H9 (cell line): ENCODE measurements around the gene CYTH3. TPM values are rescaled to one million over a fixed set of nuclear protein-coding genes. Genes with fewer than 3 reads are reported as not detected.
A peak's percentile ranks its signal among the peaks of the same experiment; 100 is the strongest.

Experiments
- DNase-seq: peaks from one replicate; pipeline ENCODE4 v3.0.0-alpha.2; 2017
- H2AFZ ChIP-seq: one replicate; pipeline ENCODE4 v1.6.1; 2013; ENCODE audit warnings: mild to moderate bottlenecking, low read length, control low read depth, moderate library complexity
- H2AK5ac ChIP-seq: 2 replicates; pipeline ENCODE4 v1.6.1; 2013; ENCODE audit warnings: low read length, control low read depth, mixed read lengths; ENCODE audit not compliant: insufficient read length
- H2BK120ac ChIP-seq: one replicate; pipeline ENCODE4 v1.6.1; 2013; ENCODE audit warnings: low read depth, mild to moderate bottlenecking, low read length, control low read depth, inconsistent platforms; ENCODE audit not compliant: poor library complexity, severe bottlenecking
- H2BK12ac ChIP-seq: 2 replicates; pipeline ENCODE4 v1.6.1; 2013; ENCODE audit warnings: low read length, control low read depth, mixed read lengths, low read depth; ENCODE audit not compliant: insufficient read length
- H2BK15ac ChIP-seq: 2 replicates; pipeline ENCODE4 v1.6.1; 2013; ENCODE audit warnings: low read depth, low read length, control low read depth
- H2BK20ac ChIP-seq: one replicate; pipeline ENCODE4 v1.6.1; 2013; ENCODE audit warnings: low read depth, mild to moderate bottlenecking, low read length, control low read depth, inconsistent platforms; ENCODE audit not compliant: poor library complexity, severe bottlenecking
- H2BK5ac ChIP-seq: 2 replicates; pipeline ENCODE4 v1.6.1; 2013; ENCODE audit warnings: low read length, control low read depth, mixed read lengths; ENCODE audit not compliant: insufficient read length
- H3K14ac ChIP-seq: 2 replicates; pipeline ENCODE4 v1.6.1; 2013; ENCODE audit warnings: low read length, control low read depth; ENCODE audit not compliant: insufficient read depth
- H3K18ac ChIP-seq: 2 replicates; pipeline ENCODE4 v1.6.1; 2013; ENCODE audit warnings: low read depth, mild to moderate bottlenecking, mixed read lengths, low read length, control low read depth; ENCODE audit not compliant: insufficient read length
- H3K23ac ChIP-seq: 2 replicates; pipeline ENCODE4 v1.6.1; 2013; ENCODE audit warnings: low read length, control low read depth, mixed read lengths, low read depth; ENCODE audit not compliant: insufficient read length
- H3K23me2 ChIP-seq: 2 replicates; pipeline ENCODE4 v1.6.1; 2013; ENCODE audit warnings: low read depth, mild to moderate bottlenecking, mixed read lengths, low read length, control low read depth; ENCODE audit not compliant: insufficient read length, poor library complexity, severe bottlenecking
- H3K27ac ChIP-seq: 2 replicates; pipeline ENCODE4 v1.5.1; 2013; ENCODE audit warnings: low read length, control low read depth, mixed read lengths, low read depth; ENCODE audit not compliant: insufficient read length
- H3K27me3 ChIP-seq: 2 replicates; pipeline ENCODE4 v1.6.1; 2013; ENCODE audit warnings: low read length, control low read depth, inconsistent platforms; ENCODE audit not compliant: insufficient read depth
- H3K4ac ChIP-seq: 2 replicates; pipeline ENCODE4 v1.6.1; 2013; ENCODE audit warnings: low read depth, mild to moderate bottlenecking, control low read depth, inconsistent platforms, low read length, moderate library complexity
- H3K4me1 ChIP-seq: 2 replicates; pipeline ENCODE4 v1.6.1; 2013; ENCODE audit warnings: low read length, control low read depth, inconsistent platforms; ENCODE audit not compliant: insufficient read depth
- H3K4me2 ChIP-seq: 2 replicates; pipeline ENCODE4 v1.6.1; 2013; ENCODE audit warnings: low read length, control low read depth, mixed read lengths; ENCODE audit not compliant: insufficient read length, insufficient read depth
- H3K56ac ChIP-seq: 2 replicates; pipeline ENCODE4 v1.6.1; 2013; ENCODE audit warnings: low read depth, mild to moderate bottlenecking, mixed read lengths, low read length, control low read depth; ENCODE audit not compliant: insufficient read length
- H3K79me1 ChIP-seq: 2 replicates; pipeline ENCODE4 v1.6.1; 2013; ENCODE audit warnings: low read depth, mild to moderate bottlenecking, moderate library complexity, low read length, control low read depth, inconsistent platforms; ENCODE audit not compliant: insufficient read depth, poor library complexity, severe bottlenecking
- H3K79me2 ChIP-seq: 2 replicates; pipeline ENCODE4 v1.6.1; 2013; ENCODE audit warnings: low read length, control low read depth, inconsistent platforms; ENCODE audit not compliant: insufficient read depth
- H3K9ac ChIP-seq: 2 replicates; pipeline ENCODE4 v1.6.1; 2013; ENCODE audit warnings: low read length, control low read depth, mixed read lengths; ENCODE audit not compliant: insufficient read length; ENCODE audit errors: extremely low read depth
- H3K9me3 ChIP-seq: one replicate; pipeline ENCODE4 v1.6.1; 2013; ENCODE audit warnings: low read depth, low read length, inconsistent platforms; ENCODE audit not compliant: control insufficient read depth
- H3T11ph ChIP-seq: one replicate; pipeline ENCODE4 v1.6.1; 2013; ENCODE audit warnings: mild to moderate bottlenecking, low read length, control low read depth, inconsistent platforms
- H4K20me1 ChIP-seq: one replicate; pipeline ENCODE4 v1.6.1; 2013; ENCODE audit not compliant: control insufficient read depth, insufficient read length, insufficient read depth
- H4K5ac ChIP-seq: 2 replicates; pipeline ENCODE4 v1.6.1; 2013; ENCODE audit warnings: low read depth, mild to moderate bottlenecking, mixed read lengths, low read length, control low read depth; ENCODE audit not compliant: insufficient read length
- H4K8ac ChIP-seq: replicated peaks from 2 replicates; pipeline ENCODE4 v1.6.1; 2013; ENCODE audit warnings: low read length, control low read depth, mixed read lengths, low read depth; ENCODE audit not compliant: insufficient read length
- H4K91ac ChIP-seq: 2 replicates; pipeline ENCODE4 v1.6.1; 2013; ENCODE audit warnings: low read depth, mild to moderate bottlenecking, moderate library complexity, mixed read lengths, low read length, control low read depth; ENCODE audit not compliant: insufficient read length
- H3K27ac Mint-ChIP-seq, 3 experiments: 2 replicates in 2 of 3; 3 replicates in 1 of 3; pipeline ENCODE4 v1.8.0; 2020 to 2021; ENCODE audit warnings: mixed read lengths in 3 of 3, mild to moderate bottlenecking in 1 of 3, moderate library complexity in 1 of 3
- H3K27me3 Mint-ChIP-seq: 2 replicates; pipeline ENCODE4 v1.8.0; 2021; ENCODE audit warnings: low read depth, mild to moderate bottlenecking, moderate library complexity, mixed read lengths
- H3K36me3 Mint-ChIP-seq, 3 experiments: 2 replicates in 2 of 3; 3 replicates in 1 of 3; pipeline ENCODE4 v1.8.0; 2020 to 2021; ENCODE audit warnings: low read depth in 3 of 3, mixed read lengths in 3 of 3; ENCODE audit not compliant: insufficient read depth in 1 of 3
- H3K4me1 Mint-ChIP-seq, 2 experiments: 2 replicates each; pipeline ENCODE4 v1.8.0; 2020; ENCODE audit warnings: mixed read lengths in 2 of 2
- H3K4me3 Mint-ChIP-seq, 2 experiments: 2 replicates in 1 of 2; 3 replicates in 1 of 2; pipeline ENCODE4 v1.8.0; 2020 to 2021; ENCODE audit warnings: mild to moderate bottlenecking in 2 of 2, mixed read lengths in 2 of 2, moderate library complexity in 1 of 2
- H3K9me3 Mint-ChIP-seq, 2 experiments: 2 replicates in 1 of 2; 3 replicates in 1 of 2; pipeline ENCODE4 v1.8.0; 2020; ENCODE audit warnings: mild to moderate bottlenecking in 2 of 2, mixed read lengths in 2 of 2, moderate library complexity in 1 of 2
- WGBS: extraction: QIAGEN DNeasy Blood & Tissue Kit; methylation state at CpG from one replicate; pipeline ENCODE4 v1.1.7; 2013; ENCODE audit warnings: missing lambda C conversion rate, low lambda C conversion rate, mixed read lengths; ENCODE audit not compliant: insufficient read length; ENCODE audit errors: extremely low coverage; 5-methylcytosine and 5-hydroxymethylcytosine counted together
- total RNA-seq: library from RNA; stranded (reverse); gene quantifications from 2 replicates; pipeline ENCODE4 v1.2.1, GENCODE V29; 2021
- TF ChIP-seq, protein P1 (sequence below): fragments of 200-600 bp; sonication (generic); conservative IDR thresholded peaks from 3 replicates; pipeline ENCODE4 v1.8.0; 2021; ENCODE audit warnings: antibody characterized with exemption, mild to moderate bottlenecking

Gene CYTH3
- total RNA-seq, 1 experiment from 2014 or later, result 12.3 TPM

DNA sequence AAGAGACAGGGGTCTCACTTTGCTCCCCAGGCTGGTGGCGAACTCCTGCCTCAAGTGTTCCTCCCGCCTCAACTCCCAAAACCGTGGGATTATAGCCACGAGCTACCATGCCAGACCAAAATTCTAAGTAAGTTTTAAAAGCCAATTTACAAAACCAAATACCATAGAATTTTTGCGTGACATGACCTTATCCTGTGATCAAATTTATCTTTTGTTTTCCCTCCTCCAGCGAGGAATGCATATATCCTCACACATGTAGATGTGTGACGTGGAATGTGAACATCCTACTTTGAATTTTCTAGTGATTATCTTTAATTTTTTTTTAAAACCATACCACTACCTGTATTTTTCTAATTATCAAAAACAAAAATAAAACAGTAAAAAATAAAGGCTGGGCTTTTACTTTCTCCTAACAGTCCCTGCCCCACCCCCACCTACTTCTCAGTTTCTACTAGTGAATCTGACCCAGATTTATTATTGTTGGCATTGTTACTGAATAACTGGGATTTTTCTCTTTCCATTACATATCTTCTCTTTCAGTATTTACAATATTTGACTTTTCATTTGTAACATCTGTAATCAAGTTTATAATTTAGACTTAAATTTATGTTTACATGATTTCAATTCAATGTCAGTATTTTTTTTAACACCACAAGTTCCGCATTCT, 26.0 kb downstream of the CYTH3 start:
- peaks cover 2% of the 10 kb centered on the region; the same call in 1 of the 2 replicates for H3K4me1 ChIP-seq
- no peak overlapping the region for H2BK12ac ChIP-seq
- Mint-ChIP-seq H3K4me3 (no peak overlapping the region; a peak in 1 of 5 replicates), H3K27ac (peak overlapping the region in 2 of 3 experiments; percentile 51 to 86; a peak in 3 of 7 replicates), H3K27me3 (no peaks in the 10 kb centered on the region), H3K4me1 (peaks cover 44 to 45% of the 10 kb centered on the region in 2 experiments), H3K9me3 (no peaks in the 10 kb centered on the region), H3K36me3 (no peaks in the 10 kb centered on the region)
- no peak overlapping the region for H3T11ph ChIP-seq
- peaks cover 2% of the 10 kb centered on the region for H3K23me2 ChIP-seq
- H3K14ac ChIP-seq, result peak overlapping the region; percentile 14; the same call in 1 of the 2 replicates
- no peak overlapping the region for H3K23ac ChIP-seq
- no peak overlapping the region for H2BK15ac ChIP-seq
- no peak overlapping the region for H3K56ac ChIP-seq
- H2BK120ac ChIP-seq, result no peak overlapping the region
- H3K79me1 ChIP-seq, result peaks cover 7% of the 10 kb centered on the region
- H3K9ac ChIP-seq, result no peak overlapping the region
- no peak overlapping the region for H4K8ac ChIP-seq
- no peaks in the 10 kb centered on the region; the same call in 1 of the 2 replicates for H3K79me2 ChIP-seq
- no peaks in the 10 kb centered on the region for H4K20me1 ChIP-seq
- no peak overlapping the region for H4K91ac ChIP-seq
- no CpG with 5 or more reads among the region's 8 CpGs for WGBS
- H3K4ac ChIP-seq, result no peak overlapping the region
- no peak overlapping the region for H2BK5ac ChIP-seq
- H3K18ac ChIP-seq, result no peak overlapping the region
- TF ChIP-seq, protein P1, sequence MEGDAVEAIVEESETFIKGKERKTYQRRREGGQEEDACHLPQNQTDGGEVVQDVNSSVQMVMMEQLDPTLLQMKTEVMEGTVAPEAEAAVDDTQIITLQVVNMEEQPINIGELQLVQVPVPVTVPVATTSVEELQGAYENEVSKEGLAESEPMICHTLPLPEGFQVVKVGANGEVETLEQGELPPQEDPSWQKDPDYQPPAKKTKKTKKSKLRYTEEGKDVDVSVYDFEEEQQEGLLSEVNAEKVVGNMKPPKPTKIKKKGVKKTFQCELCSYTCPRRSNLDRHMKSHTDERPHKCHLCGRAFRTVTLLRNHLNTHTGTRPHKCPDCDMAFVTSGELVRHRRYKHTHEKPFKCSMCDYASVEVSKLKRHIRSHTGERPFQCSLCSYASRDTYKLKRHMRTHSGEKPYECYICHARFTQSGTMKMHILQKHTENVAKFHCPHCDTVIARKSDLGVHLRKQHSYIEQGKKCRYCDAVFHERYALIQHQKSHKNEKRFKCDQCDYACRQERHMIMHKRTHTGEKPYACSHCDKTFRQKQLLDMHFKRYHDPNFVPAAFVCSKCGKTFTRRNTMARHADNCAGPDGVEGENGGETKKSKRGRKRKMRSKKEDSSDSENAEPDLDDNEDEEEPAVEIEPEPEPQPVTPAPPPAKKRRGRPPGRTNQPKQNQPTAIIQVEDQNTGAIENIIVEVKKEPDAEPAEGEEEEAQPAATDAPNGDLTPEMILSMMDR, result no peak
- no peak for DNase-seq
- no peak overlapping the region for H3K27ac ChIP-seq
- no peaks in the 10 kb centered on the region for H3K27me3 ChIP-seq
- H2AK5ac ChIP-seq, result no peak overlapping the region
- H4K5ac ChIP-seq, result no peak overlapping the region
- H3K4me2 ChIP-seq, result no peak overlapping the region
- no peaks in the 10 kb centered on the region for H3K9me3 ChIP-seq
- no peak overlapping the region for H2AFZ ChIP-seq
- no peak overlapping the region for H2BK20ac ChIP-seq
